Hematopoietic multipotent progenitor cell (in vitro differentiated cells): ENCODE data around the gene COL9A3. TPM values are rescaled to one million over a fixed set of nuclear protein-coding genes. Genes with fewer than 3 reads are reported as not detected.

Source experiments
- DNase-seq, 3 donors: peaks; one replicate each; pipeline ENCODE4 v3.0.0-alpha.2; 2011 to 2015; ENCODE audit warnings: low read depth in 2 of 3, low spot score in 2 of 3
- total RNA-seq: library from RNA; depleted of rRNA; stranded (reverse); fragments of >200 nt; gene quantifications from one replicate; pipeline ENCODE4 v1.2.3, GENCODE V29; 2012

COL9A3 gene
- total RNA-seq, 1 donor = 0.27 TPM

GRCh38 chr20:62809530-62810428 is 7.1 kb upstream of the COL9A3 start:
- no peak for DNase-seq

GRCh38 chr20:62811320-62811719 is 5.5 kb upstream of the COL9A3 start:
- DNase-seq = no peak

- no peak for DNase-seq
Measured at GRCh38 chr20:62811720-62812119, 5.1 kb upstream of the COL9A3 start.

- DNase-seq = no peak
Measured at GRCh38 chr20:62812181-62812906, 4.5 kb upstream of the COL9A3 start.

GRCh38 chr20:62812907-62813200 is 4.0 kb upstream of the COL9A3 start:
- DNase-seq = no peak

GRCh38 chr20:62813588-62813987 is 3.3 kb upstream of the COL9A3 start:
- no peak for DNase-seq

- no peak for DNase-seq
Measured at GRCh38 chr20:62814060-62814708, 2.7 kb upstream of the COL9A3 start.

GRCh38 chr20:62814709-62815065 is 2.2 kb upstream of the COL9A3 start:
- no peak for DNase-seq

- no peak for DNase-seq
Measured at GRCh38 chr20:62815066-62815991, 1.5 kb upstream of the COL9A3 start.

- peak in 1 of 3 donors; percentile 29 for DNase-seq
Measured at GRCh38 chr20:62816031-62816883, 593 bp upstream of the COL9A3 start.

GRCh38 chr20:62817975-62818591 is 1.2 kb downstream of the COL9A3 start:
- no peak for DNase-seq

GRCh38 chr20:62818592-62819493 is 2.0 kb downstream of the COL9A3 start:
- DNase-seq = peak in 1 of 3 donors; percentile 37

GRCh38 chr20:62819494-62820174 is 2.8 kb downstream of the COL9A3 start:
- DNase-seq = no peak

GRCh38 chr20:62820208-62820961 is 3.5 kb downstream of the COL9A3 start:
- DNase-seq = no peak

GRCh38 chr20:62820962-62821725 is 4.3 kb downstream of the COL9A3 start:
- no peak for DNase-seq

- DNase-seq = no peak
Measured at GRCh38 chr20:62821726-62822210, 4.9 kb downstream of the COL9A3 start.
